Transverse colon (tissue), 4 donors: ENCODE results near the gene ZNF513. TPM values are rescaled to one million over a fixed set of nuclear protein-coding genes. Genes with fewer than 3 reads are reported as not detected.
A peak's percentile ranks its signal among the peaks of the same experiment; 100 is the strongest.

Experiments used
- DNase-seq: peaks from one replicate; pipeline ENCODE4 v3.0.0-alpha.2; 2019
- H3K27ac ChIP-seq, 4 donors: fragments of 200-600 bp; sonication (generic); 2 replicates each; pipeline ENCODE4 v1.5.1; 2016 to 2018; ENCODE audit warnings: inconsistent platforms in 4 of 4
- H3K27me3 ChIP-seq: fragments of 200-600 bp; sonication (generic); 2 replicates; pipeline ENCODE4 v1.5.1; 2017; ENCODE audit warnings: inconsistent platforms
- H3K36me3 ChIP-seq, 4 donors: fragments of 200-600 bp; sonication (generic); 2 replicates each; pipeline ENCODE4 v1.5.1; 2017 to 2019; ENCODE audit warnings: inconsistent platforms in 4 of 4
- H3K4me1 ChIP-seq, 4 donors: fragments of 200-600 bp; sonication (generic); 2 replicates each; pipeline ENCODE4 v1.5.1; 2017 to 2020; ENCODE audit warnings: inconsistent platforms in 4 of 4
- H3K4me3 ChIP-seq, 4 donors: fragments of 200-600 bp; sonication (generic); 1 replicate in 1 of 4; 2 replicates in 3 of 4; pipeline versions ENCODE4 v1.5.1 to v1.6.1; 2017 to 2019; ENCODE audit warnings: inconsistent platforms in 4 of 4
- H3K9me3 ChIP-seq, 2 donors: fragments of 200-600 bp; sonication (generic); 2 replicates each; pipeline ENCODE4 v1.5.1; 2017 to 2019; ENCODE audit warnings: inconsistent platforms in 2 of 2
- EP300 ChIP-seq: sonication (generic); formaldehyde crosslinking; IDR thresholded peaks from one replicate; pipeline ENCODE4 v1.6.1; 2017; ENCODE audit warnings: antibody characterized with exemption, low read depth
- POLR2A ChIP-seq: fragments of 450-650 bp; IDR thresholded peaks from one replicate; pipeline ENCODE4 v1.6.1; 2016; ENCODE audit warnings: antibody characterized with exemption, mild to moderate bottlenecking, moderate library complexity
- POLR2AphosphoS5 ChIP-seq, 3 donors: sonication (generic); formaldehyde crosslinking; IDR thresholded peaks; one replicate each; pipeline ENCODE4 v1.6.1; 2016; ENCODE audit warnings: antibody characterized with exemption in 3 of 3
- WGBS, 2 donors: methylation state at CpG; one replicate each; pipeline ENCODE4 v1.1.5; 2018; ENCODE audit warnings: low coverage in 1 of 2; 5-methylcytosine and 5-hydroxymethylcytosine counted together
- in situ Hi-C, 4 donors: fragments of 200-750 bp; cut with MboI; loops; one replicate each; pipeline versions ENCODE4 v1.15.0 to v1.15.1; 2017; ENCODE audit warnings: low sequenced_read_pairs in 3 of 4, low pct_ligation_motif_present in 1 of 4, low pct_unique_long_range_greater_than_20kb in 1 of 4
- intact Hi-C: fragments of 100-400 bp; cut with DNase I; formaldehyde crosslinking; loops from one replicate; pipeline ENCODE4 v1.15.1; 2023; ENCODE audit warnings: low total_unique reads
- total RNA-seq, 4 donors: library from RNA; depleted of rRNA; stranded (reverse); fragments of >200 nt; gene quantifications; one replicate each; pipeline ENCODE4 v1.1.0, GENCODE V29; 2016
- TF ChIP-seq, protein P1 (sequence below), 5 experiments: fragments of 200-600 bp in 3 of 5; fragments of 450-650 bp in 2 of 5; sonication (generic) in 3 of 5; IDR thresholded peaks; 1 replicate in 2 of 5; 2 replicates in 3 of 5; pipeline ENCODE4 v1.5.1; 2016 to 2017; ENCODE audit warnings: antibody characterized with exemption in 5 of 5, inconsistent platforms in 3 of 5, mild to moderate bottlenecking in 2 of 5, moderate library complexity in 1 of 5

Gene ZNF513
- total RNA-seq, 4 donors from 2014 or later: 24.0 to 41.0 (median 32.6) TPM

DNA sequence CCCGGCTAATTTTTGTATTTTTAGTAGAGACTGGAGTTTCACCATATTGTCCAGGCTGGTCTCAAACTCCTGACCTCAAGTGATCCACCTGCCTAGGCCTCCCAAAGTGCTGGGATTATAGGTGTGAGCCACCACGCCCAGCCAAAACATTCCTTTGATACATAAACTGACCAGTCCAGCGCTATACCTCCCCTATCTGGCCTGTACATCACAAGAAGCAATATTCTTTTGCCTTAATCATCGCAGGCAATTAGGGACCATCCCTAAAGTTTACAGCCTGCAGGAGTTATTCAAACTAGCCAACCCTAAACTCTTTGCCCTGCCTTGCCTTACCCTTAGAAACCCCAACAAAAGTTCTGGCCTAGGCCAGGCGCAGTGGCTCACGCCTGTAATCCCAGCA is 35.6 kb upstream of the ZNF513 start:
- TF ChIP-seq POLR2AphosphoS5 (IDR thresholded peaks at IDR 0.05): no peak
- TF ChIP-seq, protein P1, sequence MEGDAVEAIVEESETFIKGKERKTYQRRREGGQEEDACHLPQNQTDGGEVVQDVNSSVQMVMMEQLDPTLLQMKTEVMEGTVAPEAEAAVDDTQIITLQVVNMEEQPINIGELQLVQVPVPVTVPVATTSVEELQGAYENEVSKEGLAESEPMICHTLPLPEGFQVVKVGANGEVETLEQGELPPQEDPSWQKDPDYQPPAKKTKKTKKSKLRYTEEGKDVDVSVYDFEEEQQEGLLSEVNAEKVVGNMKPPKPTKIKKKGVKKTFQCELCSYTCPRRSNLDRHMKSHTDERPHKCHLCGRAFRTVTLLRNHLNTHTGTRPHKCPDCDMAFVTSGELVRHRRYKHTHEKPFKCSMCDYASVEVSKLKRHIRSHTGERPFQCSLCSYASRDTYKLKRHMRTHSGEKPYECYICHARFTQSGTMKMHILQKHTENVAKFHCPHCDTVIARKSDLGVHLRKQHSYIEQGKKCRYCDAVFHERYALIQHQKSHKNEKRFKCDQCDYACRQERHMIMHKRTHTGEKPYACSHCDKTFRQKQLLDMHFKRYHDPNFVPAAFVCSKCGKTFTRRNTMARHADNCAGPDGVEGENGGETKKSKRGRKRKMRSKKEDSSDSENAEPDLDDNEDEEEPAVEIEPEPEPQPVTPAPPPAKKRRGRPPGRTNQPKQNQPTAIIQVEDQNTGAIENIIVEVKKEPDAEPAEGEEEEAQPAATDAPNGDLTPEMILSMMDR (IDR thresholded peaks at IDR 0.05): no peak
- TF ChIP-seq EP300: no peak
- TF ChIP-seq POLR2A: no peak
- WGBS, 2 donors: 92 to 100% methylated on average over 2 to 6 of the region's 6 CpGs
- in situ Hi-C loops (no loop called here), intact Hi-C loops (no loop called here)
- Histone ChIP-seq H3K4me1 (no peaks in the 10 kb centered on the region), H3K4me3 (no peak overlapping the region), H3K27ac (no peak overlapping the region), H3K9me3 (no peaks in the 10 kb centered on the region), H3K36me3 (no peaks in the 10 kb centered on the region), H3K27me3 (no peaks in the 10 kb centered on the region)
- no peak for DNase-seq

DNA sequence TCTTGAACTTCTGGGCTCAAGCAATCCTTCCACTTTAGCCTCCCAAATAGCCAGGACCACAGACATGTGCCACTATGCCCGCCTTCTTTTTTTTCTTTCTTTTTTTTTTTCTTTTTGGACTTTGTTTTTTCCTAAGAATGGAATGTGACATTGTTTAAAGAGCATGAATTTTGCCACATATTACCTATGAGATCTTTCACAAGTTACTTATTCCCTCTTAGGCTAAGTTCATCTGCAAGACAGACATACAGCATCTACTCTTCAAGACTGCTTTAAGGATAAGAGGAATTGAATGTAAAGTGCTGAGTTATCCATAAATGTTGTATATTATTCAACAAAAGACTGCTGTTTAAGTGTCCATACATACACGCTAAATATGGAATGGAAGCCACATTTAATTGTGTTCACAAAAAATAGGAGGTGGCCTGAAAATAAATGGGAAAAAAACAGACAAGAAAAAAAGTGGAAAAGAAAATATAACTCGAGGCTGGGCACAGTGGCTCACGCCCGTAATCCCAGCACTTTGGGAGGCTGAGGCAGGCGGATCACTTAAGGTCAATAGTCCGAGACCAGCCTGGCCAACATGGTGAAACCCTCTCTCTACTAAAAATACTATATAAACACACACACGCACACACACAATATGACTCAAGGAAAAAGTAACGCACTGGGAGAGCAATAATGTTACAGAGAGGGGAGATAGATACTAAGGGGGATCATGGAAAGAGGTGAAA is 32.1 kb upstream of the ZNF513 start:
- H3K9me3 ChIP-seq: no peaks in the 10 kb centered on the region
- no peak for TF ChIP-seq EP300
- TF ChIP-seq, protein P1 (IDR thresholded peaks at IDR 0.05): no peak
- TF ChIP-seq POLR2A: no peak
- TF ChIP-seq POLR2AphosphoS5 (IDR thresholded peaks at IDR 0.05): no peak
- 78 to 85% methylated on average over 9 of the region's 9 CpGs for WGBS, 2 donors
- no peaks in the 10 kb centered on the region for H3K27me3 ChIP-seq
- H3K36me3 ChIP-seq: no peaks in the 10 kb centered on the region
- no peak overlapping the region for H3K4me3 ChIP-seq
- peaks cover 8 to 19% (median 18%) of the 10 kb centered on the region in 4 donors for H3K4me1 ChIP-seq
- H3K27ac ChIP-seq: no peak overlapping the region
- in situ Hi-C loops (no loop called here), intact Hi-C loops (no loop called here)
- no peak for DNase-seq

DNA sequence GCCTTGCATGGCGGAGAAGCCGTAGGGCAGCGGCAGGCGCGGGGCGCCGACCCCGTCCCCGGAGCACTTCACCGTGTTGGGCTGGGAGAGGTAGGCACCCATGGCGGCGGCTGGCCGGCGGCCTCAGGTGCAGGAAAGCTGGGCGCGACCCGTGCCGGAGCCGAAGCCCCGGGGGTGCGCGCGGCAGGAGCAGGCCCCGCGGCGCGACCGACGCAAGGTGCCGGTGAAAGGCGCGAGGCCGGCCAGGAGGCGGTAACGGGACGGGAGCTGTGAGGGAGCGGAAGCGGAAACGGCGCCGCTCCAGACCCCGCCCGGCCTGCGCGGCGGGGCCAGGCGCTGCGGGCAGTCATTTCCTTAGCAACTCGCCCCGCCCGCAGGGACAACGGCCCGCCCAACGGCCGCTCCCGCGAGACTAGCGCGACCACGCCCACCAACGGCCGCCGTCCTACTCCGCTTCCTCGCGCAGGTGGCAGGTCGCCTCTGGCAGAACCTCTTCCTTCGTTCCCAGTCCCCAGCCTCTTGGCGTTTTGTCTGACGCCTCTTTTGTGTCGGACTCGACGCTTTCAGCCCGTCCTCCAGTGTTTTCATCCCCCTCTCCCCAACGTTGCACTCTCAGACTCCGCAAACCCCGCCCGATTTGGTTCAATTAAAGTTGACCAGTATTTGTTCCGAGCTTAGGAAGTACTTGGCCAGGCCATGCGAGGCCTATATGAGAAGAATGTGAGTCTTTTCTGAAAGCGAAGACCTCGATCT is 29.0 kb upstream of the ZNF513 start, which contains the start of gene PPM1G:
Gene PPM1G, minus strand, starts transcription at position 271 of the 753 bp plus-strand sequence. Its CDS starts 169 bp downstream, at position 102.
- in situ Hi-C loops (no loop called here), intact Hi-C loops (no loop called here)
- WGBS, 2 donors: 1 to 2% methylated on average over 13 to 55 of the region's 82 CpGs
- Histone ChIP-seq H3K9me3 (no peaks in the 10 kb centered on the region), H3K4me3 (peak within 1 kb of the TSS; percentile 71 to 99 (median 94)), H3K27ac (peak within 1 kb of the TSS; percentile 91 to 98 (median 94)), H3K36me3 (no peaks in the 10 kb centered on the region), H3K4me1 (peaks cover 12 to 31% (median 20%) of the 10 kb centered on the region in 4 donors), H3K27me3 (no peaks in the 10 kb centered on the region)
- DNase-seq: peak; percentile 98
- TF ChIP-seq POLR2AphosphoS5 (IDR thresholded peaks at IDR 0.05) (peak; percentile 46 to 87 (median 86)), POLR2A (peak; percentile 73)
- TF ChIP-seq, protein P1 (IDR thresholded peaks at IDR 0.05): no peak

DNA sequence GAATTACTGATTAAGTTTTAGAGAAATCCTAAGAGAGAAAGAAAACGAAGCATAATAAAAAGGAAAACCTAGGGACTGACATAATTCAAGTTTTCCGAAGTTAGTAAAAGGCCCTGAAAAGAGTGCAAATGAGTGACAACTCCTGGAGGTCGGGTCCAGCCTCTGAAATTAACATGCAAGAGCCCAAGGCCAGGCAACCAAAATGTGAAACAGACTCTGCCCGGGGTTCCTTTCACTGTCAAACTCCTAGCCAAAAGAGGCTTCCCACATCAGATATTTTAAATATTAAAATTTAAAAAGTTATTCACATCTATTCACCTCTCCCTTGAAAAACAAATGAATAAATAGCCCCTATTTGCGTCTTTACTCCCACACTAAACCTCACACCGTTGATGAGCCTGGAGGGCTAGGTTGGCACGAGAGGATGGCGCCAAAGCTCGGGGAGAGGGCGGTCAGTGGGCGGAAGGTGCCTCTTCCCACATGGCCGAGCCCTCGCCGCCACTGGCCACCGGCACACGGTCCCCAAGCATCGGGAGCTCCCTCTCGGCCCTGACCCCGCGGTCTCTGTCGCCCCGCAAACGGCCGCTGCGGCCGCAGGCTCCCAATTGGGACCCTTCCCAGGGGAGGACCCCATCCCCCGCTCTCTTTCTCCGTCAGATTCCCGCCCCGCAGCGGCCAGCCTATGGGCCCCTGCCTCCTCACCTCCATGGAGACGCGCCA is 28.2 kb upstream of the ZNF513 start:
- WGBS, 2 donors: 0 to 1% methylated on average over 5 to 16 of the region's 33 CpGs
- TF ChIP-seq EP300 (no peak), POLR2A (no peak), POLR2AphosphoS5 (IDR thresholded peaks at IDR 0.05) (no peak)
- TF ChIP-seq, protein P1 (IDR thresholded peaks at IDR 0.05): no peak
- Histone ChIP-seq H3K4me1 (peaks cover 12 to 31% (median 20%) of the 10 kb centered on the region in 4 donors), H3K27ac (peak overlapping the region; percentile 91 to 98 (median 94)), H3K36me3 (no peaks in the 10 kb centered on the region), H3K4me3 (peak overlapping the region; percentile 71 to 99 (median 94)), H3K9me3 (no peaks in the 10 kb centered on the region), H3K27me3 (no peaks in the 10 kb centered on the region)
- DNase-seq: peak; percentile 27
- intact Hi-C loops (no loop called here), in situ Hi-C loops (no loop called here)
